Mucosa of stomach (tissue), 1 donor: ENCODE results near the gene KCTD12.
"Not testable (repeated sequence)": the region's sequence is repeated elsewhere in the genome, so short reads cannot be mapped to it uniquely, and the experiment has no call there.

ENCODE experiments used
- H3K27me3 ChIP-seq: one replicate; pipeline ENCODE4 v1.7.0; 2013; ENCODE audit warnings: mild to moderate bottlenecking, low read length; ENCODE audit not compliant: control insufficient read depth, insufficient read depth
- H3K36me3 ChIP-seq: one replicate; pipeline ENCODE4 v1.7.0; 2013; ENCODE audit warnings: low read length; ENCODE audit not compliant: control insufficient read depth, insufficient read depth
- H3K4me1 ChIP-seq: one replicate; pipeline ENCODE4 v1.7.0; 2013; ENCODE audit warnings: mild to moderate bottlenecking, low read length; ENCODE audit not compliant: control insufficient read depth, insufficient read depth
- H3K4me3 ChIP-seq: one replicate; pipeline ENCODE4 v1.7.0; 2013; ENCODE audit warnings: low read length
- H3K9ac ChIP-seq: one replicate; pipeline ENCODE4 v1.7.0; 2013; ENCODE audit warnings: mild to moderate bottlenecking, low read length, moderate library complexity
- H3K9me3 ChIP-seq: one replicate; pipeline ENCODE4 v1.7.0; 2013; ENCODE audit warnings: mild to moderate bottlenecking, low read length, moderate library complexity; ENCODE audit not compliant: control insufficient read depth
- donor health status: Pancreatic carcinoma.

Gene KCTD12

DNA sequence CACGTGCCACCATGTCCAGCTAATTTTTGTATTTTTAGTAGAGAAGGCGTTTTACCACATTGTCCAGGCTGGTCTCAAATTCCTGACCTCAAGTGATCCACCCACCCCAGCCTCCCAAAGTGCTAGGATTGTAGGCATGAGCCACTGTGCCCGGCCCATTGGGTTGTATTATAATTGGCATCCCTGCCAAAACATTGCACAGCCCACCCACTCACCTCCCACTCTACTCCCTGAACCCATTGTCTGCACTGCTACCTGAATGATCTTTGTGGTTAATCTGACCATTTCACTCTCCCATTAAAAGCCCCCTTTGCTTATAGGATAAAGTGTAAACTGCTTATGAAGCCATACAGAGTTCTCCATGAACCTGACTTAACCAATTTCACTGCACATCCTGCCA, 26.3 kb upstream of the KCTD12 start:
- Histone ChIP-seq H3K9ac (no peak overlapping the region), H3K36me3 (no peaks in the 10 kb centered on the region), H3K9me3 (no peaks in the 10 kb centered on the region), H3K4me3 (no peak overlapping the region), H3K4me1 (peaks cover 4% of the 10 kb centered on the region), H3K27me3 (no peaks in the 10 kb centered on the region)

DNA sequence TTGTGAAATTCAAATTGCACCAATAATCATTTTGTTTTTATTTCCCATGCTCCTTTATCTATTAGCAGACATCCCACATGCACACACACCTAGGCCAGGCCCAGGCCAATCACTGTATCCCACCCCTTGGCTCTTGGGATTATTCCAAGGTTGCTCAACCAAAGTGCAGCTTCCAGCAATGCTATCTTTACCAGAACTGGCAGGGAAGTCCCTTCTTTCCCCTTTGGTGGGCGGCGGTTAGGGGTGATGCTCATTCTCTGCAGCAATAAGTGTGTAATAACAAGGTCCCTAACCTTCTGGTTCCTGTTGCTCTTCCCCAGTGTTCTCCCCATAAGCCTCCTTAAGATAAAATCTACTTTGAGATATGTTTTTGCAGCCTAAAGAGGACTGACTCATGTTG, 18.3 kb upstream of the KCTD12 start:
- no peaks in the 10 kb centered on the region for H3K27me3 ChIP-seq
- no peak overlapping the region for H3K9ac ChIP-seq
- no peaks in the 10 kb centered on the region for H3K4me1 ChIP-seq
- H3K9me3 ChIP-seq: no peaks in the 10 kb centered on the region
- no peak overlapping the region for H3K4me3 ChIP-seq
- no peaks in the 10 kb centered on the region for H3K36me3 ChIP-seq

DNA sequence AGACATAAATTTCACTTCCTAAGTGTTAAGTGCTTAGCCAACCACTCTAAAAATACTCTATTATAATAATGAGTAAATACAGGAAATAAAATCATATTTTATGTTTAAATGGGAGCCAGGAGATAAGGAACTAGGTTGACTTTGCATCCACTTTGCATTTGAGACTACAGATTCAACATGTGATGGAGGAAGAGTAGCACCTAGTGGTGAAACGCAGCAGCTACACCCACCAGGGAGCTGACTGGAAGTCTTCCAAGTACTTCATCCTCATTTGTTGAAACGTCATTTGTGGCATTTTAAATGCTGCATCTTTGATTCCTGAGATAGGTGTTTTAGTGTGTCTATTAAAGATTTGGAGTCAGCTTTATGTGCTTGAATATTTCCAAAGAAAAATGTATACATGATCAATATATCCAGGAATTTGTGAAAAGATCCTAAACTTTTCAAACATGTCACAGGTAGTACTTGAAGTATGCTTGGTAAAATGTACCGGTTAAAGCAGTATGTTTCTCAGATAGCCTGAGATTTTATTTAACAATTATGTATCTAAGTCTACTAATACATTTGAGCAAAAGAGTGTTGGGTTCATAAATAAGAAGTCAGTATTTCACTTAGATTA, 17.4 kb upstream of the KCTD12 start:
- no peaks in the 10 kb centered on the region for H3K9me3 ChIP-seq
- no peak overlapping the region for H3K4me3 ChIP-seq
- H3K9ac ChIP-seq: no peak overlapping the region
- H3K36me3 ChIP-seq: no peaks in the 10 kb centered on the region
- H3K27me3 ChIP-seq: no peaks in the 10 kb centered on the region
- no peaks in the 10 kb centered on the region for H3K4me1 ChIP-seq

DNA sequence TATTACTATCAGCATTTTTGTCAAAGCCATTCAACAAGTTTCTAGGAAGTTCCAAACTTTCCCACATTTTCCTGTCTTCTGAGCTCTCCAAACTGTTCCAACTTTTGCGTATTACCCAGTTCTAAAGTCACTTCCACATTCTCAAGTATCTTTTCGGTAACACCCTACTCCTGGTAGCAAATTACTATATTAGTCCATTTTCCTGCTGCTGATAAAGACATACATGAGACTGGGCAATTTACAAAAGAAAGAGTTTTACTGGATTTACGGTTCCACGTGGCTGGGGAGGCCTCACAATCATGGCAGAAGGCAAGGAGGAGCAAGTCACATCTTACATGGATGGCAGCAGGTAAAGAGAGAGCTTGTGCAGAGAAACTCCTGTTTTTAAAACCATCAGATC, 12.9 kb upstream of the KCTD12 start:
- H3K9ac ChIP-seq, H3K36me3 ChIP-seq, H3K4me1 ChIP-seq, H3K4me3 ChIP-seq, H3K27me3 ChIP-seq, H3K9me3 ChIP-seq: not testable (repeated sequence)

DNA sequence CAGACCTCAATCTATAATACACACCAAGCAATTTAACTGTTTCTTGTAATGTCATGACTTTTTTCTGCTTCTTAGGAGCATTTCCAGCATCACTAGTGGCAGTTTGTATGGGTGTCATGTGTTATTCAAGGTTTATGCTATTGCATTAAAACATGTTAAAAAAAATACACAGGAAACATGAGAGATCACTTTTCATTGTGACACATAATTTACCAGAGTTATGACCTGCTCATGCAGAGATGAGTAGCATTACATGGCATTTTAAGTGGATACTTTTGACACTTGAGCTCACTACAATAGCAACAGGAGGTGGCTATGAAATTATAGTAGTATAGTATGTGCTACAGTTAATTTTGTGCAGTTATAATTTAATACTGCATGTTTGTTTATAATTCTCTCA, 11.0 kb upstream of the KCTD12 start:
- H3K4me1 ChIP-seq, H3K9ac ChIP-seq, H3K36me3 ChIP-seq, H3K9me3 ChIP-seq, H3K27me3 ChIP-seq, H3K4me3 ChIP-seq: not testable (repeated sequence)

DNA sequence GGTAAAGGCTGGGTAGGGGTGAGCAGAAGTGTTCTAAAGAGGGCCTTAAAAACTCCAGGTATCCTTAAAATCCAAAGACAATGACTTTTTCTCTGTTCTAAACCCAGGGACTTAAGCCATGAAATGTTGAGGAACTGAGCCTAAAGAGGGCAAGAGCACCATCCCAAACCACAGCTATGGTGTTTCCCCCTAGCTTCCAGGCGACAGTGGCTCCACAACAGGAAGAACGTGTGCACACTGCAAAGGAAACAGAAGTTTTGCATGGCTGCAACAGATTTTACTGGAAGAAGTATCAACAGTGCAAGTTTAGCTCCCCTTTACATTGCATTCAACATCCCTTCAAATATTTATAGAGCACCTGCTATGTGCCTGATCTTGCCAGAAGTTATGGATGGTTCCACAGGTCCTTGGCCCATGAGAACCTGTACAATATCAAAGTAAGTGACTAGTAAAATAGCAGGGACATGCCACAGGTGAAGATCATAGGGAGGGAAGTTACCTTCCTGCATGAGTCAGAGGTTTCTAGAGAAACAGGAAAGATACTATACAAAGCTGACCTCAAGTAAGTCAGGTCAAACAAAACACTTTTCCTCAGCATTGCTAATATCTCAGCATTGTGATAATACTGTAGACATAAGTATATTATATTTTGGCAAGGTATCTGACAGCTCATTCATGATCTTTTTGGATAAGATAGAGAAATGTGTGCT, 8.4 kb upstream of the KCTD12 start:
- Histone ChIP-seq H3K4me1 (no peaks in the 10 kb centered on the region), H3K36me3 (no peaks in the 10 kb centered on the region), H3K9ac (no peak overlapping the region), H3K4me3 (no peak overlapping the region), H3K9me3 (no peaks in the 10 kb centered on the region), H3K27me3 (peaks cover 7% of the 10 kb centered on the region)

DNA sequence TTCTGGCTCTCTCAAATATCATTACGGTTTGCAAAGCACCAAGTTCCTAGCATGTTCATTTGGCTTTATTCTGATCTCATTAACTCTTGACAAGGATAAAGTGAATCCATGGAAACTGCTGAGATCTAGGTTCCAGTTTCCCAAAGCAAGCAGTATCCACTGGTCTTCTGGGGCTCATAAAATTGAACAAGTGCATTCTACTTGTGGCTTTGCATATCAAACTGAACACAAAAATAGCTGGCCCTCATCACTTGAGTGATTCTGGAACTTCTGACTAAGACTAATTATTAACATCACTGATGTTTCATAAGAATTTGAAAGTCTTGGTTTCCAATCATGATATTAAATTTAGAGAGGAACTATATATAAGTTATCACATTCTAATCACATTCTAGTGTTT, 6.3 kb upstream of the KCTD12 start:
- no peak overlapping the region for H3K9ac ChIP-seq
- H3K4me3 ChIP-seq: no peak overlapping the region
- no peaks in the 10 kb centered on the region for H3K36me3 ChIP-seq
- H3K9me3 ChIP-seq: no peaks in the 10 kb centered on the region
- no peaks in the 10 kb centered on the region for H3K4me1 ChIP-seq
- H3K27me3 ChIP-seq: peaks cover 24% of the 10 kb centered on the region

DNA sequence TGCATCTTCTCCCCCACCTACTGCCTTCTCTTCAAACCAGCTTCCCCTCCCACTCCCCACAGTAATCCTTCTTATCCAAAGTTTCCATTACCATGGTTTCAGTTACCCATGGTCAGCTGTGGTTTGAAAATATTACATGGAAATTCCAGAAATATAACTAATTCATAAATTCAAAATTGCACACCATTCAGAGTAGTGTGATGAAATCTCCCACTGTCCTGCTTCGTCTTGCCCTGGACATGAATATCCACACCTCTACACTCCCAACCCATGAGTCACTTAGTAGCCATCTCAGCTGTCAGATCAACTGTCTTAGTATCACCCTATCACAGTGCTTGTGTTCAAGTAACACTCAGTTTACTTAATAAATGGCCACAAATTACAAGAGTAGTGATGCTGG, 3.8 kb upstream of the KCTD12 start:
- Histone ChIP-seq H3K4me1 (peaks cover 9% of the 10 kb centered on the region), H3K27me3 (peaks cover 32% of the 10 kb centered on the region), H3K9ac (no peak overlapping the region), H3K36me3 (no peaks in the 10 kb centered on the region), H3K9me3 (no peaks in the 10 kb centered on the region), H3K4me3 (no peak overlapping the region)

DNA sequence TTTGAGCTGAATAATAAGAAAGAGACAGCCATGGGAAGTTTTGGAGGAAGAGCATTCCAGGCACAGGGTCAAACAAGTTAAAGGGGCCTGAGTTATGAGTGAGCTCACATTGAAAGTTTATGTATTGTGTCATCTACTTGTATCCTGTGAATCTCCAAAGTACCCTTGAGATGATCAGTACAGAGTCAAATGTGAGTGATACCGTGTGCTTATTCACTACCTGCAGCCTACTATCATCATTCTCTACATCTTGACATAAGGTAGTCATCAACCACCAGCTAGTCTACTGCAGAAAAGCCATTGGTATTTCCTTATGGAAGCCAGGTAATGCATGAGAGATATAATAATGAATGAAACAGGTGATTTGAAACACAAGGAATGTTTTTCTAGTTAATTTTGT, 3.0 kb upstream of the KCTD12 start:
- peaks cover 33% of the 10 kb centered on the region for H3K27me3 ChIP-seq
- no peaks in the 10 kb centered on the region for H3K9me3 ChIP-seq
- no peak overlapping the region for H3K4me3 ChIP-seq
- H3K9ac ChIP-seq: no peak overlapping the region
- peaks cover 9% of the 10 kb centered on the region for H3K4me1 ChIP-seq
- H3K36me3 ChIP-seq: no peaks in the 10 kb centered on the region

DNA sequence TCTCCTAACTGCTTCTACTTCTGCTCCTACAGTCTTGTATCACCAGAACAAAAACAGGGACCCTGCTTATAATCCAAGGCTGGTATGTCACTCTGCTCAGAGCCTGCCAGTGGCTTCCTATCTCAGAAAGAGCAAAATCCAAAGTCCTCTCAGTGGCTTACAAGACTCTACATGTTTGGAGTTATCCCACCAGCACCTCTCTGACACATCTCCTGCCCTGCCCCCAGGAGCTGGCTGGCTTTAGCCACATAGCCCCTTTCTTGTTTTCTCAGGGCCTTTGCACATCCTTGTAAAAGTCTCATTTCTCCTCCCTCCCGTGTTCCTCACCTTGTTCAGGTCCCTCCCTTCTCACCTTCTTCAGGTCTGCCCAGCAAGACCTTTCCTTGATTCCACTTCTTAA, 2.2 kb upstream of the KCTD12 start:
- Histone ChIP-seq H3K4me1 (peaks cover 9% of the 10 kb centered on the region), H3K9me3 (no peaks in the 10 kb centered on the region)

DNA sequence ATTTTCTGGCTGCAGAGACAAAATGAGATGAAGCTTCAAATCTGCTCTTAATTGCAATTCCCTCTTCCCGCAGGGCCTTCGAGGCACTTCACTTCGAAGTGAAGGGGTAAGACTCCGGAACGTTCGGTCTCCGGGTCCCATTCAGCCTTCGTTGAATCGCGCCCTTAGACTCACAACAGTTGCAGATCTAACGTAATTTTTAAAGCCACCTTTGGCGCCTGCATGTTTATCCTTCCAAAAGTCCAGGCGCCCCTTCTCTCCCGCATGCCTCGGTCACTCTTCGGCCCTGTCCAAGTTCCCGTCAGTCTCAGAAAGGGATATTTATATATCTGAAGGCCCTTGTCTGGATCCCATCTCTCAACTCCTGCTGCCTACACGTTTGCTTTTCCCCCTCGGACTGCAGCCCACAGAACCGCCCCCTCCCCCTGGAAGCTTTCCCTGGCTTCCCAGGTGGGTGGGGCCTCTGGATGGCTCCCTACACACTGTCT, 915 bp upstream of the KCTD12 start:
- Histone ChIP-seq H3K36me3 (no peaks in the 10 kb centered on the region), H3K9me3 (no peaks in the 10 kb centered on the region), H3K9ac (peak overlapping the region; percentile 48), H3K4me3 (peak overlapping the region; percentile 42), H3K4me1 (peaks cover 9% of the 10 kb centered on the region), H3K27me3 (peaks cover 35% of the 10 kb centered on the region)

More for the DNA sequence above, 2.2 kb upstream of the KCTD12 start:
- peaks cover 35% of the 10 kb centered on the region for H3K27me3 ChIP-seq
- H3K9ac ChIP-seq: no peak overlapping the region
- no peaks in the 10 kb centered on the region for H3K36me3 ChIP-seq
- no peak overlapping the region for H3K4me3 ChIP-seq

DNA sequence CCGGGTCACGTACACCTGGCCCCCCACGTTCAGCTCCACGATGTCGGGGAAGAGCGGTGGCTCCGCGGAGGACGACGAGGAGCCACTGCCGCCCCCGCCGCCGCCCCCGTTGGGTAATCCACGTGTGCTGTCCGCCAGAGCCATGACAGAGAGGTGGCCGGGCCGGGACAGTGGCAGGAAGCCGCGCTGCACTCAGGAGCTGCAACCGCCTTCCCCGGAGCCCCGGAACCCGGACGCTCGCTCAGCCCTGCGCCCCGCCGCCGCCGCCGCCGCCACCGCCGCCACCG, 257 bp downstream of the KCTD12 start:
- Histone ChIP-seq H3K4me1 (peaks cover 9% of the 10 kb centered on the region), H3K9ac (peak overlapping the region; percentile 60), H3K9me3 (no peaks in the 10 kb centered on the region), H3K36me3 (no peaks in the 10 kb centered on the region), H3K27me3 (peaks cover 31% of the 10 kb centered on the region), H3K4me3 (peak overlapping the region; percentile 65)
